Fibroblast of pulmonary artery (primary cell): ENCODE results near the gene LUZP1.

Experiments
- DNase-seq: peaks from one replicate; pipeline ENCODE4 v3.0.0-alpha.2; 2010; ENCODE audit warnings: low read depth
- H3K4me3 ChIP-seq: replicated peaks from 2 replicates; pipeline ENCODE4 v1.5.1; 2011; ENCODE audit warnings: low read depth, mild to moderate bottlenecking, control low read depth, low read length, moderate library complexity
- TF ChIP-seq, protein P1 (sequence below): IDR thresholded peaks from 2 replicates; pipeline ENCODE4 v1.5.1; 2011; ENCODE audit warnings: mild to moderate bottlenecking, control low read depth, low read length, inconsistent platforms; ENCODE audit errors: missing control alignments

LUZP1 gene

DNA sequence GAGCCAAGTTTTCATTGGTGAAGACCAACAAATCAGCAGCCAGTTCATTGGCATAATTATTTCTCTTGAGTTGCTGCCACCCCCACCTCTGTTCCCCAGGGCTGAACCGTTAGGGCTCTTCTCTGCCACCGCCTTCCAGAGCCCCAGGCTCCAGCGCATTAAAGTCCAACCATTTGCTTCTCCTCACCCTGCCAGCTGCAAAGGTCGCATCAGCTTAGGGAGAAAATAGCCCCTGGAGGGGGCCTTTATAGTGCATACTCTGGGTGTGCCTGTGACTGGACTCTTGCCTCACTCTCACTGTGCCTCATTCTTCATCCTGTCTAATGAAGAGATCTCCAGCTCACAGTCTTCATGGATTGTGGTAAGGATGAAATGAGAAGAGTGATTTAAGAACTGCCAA lies 99.0 kb downstream of the LUZP1 start:
- DNase-seq, result no peak
- H3K4me3 ChIP-seq, result no peak overlapping the region
- TF ChIP-seq, protein P1, sequence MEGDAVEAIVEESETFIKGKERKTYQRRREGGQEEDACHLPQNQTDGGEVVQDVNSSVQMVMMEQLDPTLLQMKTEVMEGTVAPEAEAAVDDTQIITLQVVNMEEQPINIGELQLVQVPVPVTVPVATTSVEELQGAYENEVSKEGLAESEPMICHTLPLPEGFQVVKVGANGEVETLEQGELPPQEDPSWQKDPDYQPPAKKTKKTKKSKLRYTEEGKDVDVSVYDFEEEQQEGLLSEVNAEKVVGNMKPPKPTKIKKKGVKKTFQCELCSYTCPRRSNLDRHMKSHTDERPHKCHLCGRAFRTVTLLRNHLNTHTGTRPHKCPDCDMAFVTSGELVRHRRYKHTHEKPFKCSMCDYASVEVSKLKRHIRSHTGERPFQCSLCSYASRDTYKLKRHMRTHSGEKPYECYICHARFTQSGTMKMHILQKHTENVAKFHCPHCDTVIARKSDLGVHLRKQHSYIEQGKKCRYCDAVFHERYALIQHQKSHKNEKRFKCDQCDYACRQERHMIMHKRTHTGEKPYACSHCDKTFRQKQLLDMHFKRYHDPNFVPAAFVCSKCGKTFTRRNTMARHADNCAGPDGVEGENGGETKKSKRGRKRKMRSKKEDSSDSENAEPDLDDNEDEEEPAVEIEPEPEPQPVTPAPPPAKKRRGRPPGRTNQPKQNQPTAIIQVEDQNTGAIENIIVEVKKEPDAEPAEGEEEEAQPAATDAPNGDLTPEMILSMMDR, result no peak

DNA sequence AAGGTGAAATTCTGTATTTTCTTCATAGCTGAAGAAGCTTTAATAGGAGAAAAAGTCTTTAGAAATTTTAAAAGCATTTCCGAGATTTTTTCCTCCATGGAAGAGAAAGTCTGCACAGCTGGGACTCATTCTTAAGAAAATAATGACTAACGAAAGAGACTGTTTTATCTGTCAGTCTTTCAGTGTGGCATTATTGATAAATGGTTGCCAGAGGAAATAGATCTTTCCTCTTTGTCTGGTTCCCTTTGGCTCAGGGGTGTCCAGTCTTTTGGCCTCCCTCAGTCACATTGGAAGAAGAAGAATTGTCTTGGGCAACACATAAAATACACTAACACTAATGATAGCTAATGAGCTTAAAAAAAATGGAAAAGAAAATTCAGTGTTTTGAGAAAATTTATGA lies 99.5 kb downstream of the LUZP1 start:
- DNase-seq, result no peak

DNA sequence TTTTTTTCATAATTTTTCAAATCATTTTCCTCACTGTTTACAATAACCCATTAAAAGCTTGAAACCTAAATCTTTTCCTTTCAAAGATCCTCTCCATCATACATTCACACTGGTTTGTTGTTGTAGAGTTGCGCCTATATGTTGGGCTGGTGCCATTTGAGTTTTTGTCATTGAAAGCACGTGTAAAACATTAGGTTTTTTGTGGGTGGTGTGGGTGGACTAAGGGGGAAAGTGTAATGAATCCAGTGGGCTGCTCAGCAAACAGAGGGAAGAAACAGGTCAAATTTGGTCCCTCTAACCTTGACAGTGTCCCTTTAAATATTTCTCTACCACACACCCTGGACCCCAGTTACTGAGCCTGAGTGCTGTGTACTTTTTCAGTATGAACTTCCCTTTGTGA lies 102.6 kb downstream of the LUZP1 start:
- DNase-seq, result no peak
- no peak overlapping the region for H3K4me3 ChIP-seq

More for the DNA sequence above, 99.5 kb downstream of the LUZP1 start:
- H3K4me3 ChIP-seq, result no peak overlapping the region
- TF ChIP-seq, protein P1, result no peak

DNA sequence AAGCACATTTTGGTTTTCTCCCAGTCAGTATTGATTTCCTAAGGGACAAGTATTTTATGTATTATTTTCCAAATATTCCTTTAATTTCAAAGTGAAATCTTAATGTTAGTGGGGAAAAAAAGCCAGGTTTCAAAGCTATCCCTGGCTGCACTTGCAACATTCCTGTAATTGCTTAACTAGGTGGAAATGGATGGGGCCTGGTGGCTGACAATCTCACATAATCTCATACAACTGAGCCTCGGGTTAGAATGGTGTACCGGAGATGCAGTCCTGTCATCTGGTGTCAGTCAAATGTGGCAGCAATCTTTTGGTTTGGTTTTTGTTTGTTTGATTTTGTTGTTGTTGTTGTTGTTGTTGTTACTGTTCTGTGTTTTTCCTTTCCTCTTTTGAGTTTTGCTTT lies 103.3 kb downstream of the LUZP1 start:
- no peak for DNase-seq
- TF ChIP-seq, protein P1, result no peak
- H3K4me3 ChIP-seq, result no peak overlapping the region

More for the DNA sequence above, 102.6 kb downstream of the LUZP1 start:
- TF ChIP-seq, protein P1, result no peak

DNA sequence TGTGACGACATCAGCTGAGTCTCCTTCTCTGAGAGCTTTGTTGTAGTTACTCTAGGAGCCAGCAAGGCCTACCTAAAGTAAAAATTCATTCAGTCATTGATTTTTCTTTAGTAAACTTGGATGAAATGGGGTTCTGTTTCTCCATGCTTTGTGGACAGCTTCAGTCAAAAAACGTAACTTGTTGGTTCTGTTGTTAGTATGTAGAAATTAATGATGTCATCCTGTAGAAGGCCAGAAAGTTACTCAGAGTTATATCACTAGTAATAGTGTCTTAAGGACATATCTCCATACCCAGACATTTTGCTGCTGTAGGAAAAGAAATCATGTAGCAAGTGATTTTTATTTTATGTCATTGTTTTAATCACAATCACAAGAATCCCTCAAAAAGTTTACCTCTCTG lies 106.4 kb downstream of the LUZP1 start:
- TF ChIP-seq, protein P1, result no peak
- no peak for DNase-seq
- H3K4me3 ChIP-seq, result no peak overlapping the region

DNA sequence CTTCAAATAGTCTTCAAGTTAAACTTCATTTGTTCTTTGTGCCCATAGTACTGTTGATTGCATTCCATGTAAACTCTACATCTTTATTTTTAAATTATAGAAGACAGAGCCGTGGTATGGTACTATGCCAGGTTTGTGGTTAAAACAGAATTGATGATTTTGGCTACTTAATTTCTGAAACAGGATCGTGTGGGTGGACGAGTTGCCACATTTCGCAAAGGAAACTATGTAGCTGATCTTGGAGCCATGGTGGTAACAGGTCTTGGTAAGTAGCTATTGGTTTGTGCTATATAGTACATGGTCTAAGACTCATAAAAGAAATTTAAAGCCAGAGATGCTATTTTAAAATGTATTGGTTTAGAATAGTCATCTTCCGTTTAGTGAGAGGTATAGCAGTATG lies 111.4 kb downstream of the LUZP1 start:
- no peak overlapping the region for H3K4me3 ChIP-seq
- TF ChIP-seq, protein P1, result no peak
- no peak for DNase-seq

DNA sequence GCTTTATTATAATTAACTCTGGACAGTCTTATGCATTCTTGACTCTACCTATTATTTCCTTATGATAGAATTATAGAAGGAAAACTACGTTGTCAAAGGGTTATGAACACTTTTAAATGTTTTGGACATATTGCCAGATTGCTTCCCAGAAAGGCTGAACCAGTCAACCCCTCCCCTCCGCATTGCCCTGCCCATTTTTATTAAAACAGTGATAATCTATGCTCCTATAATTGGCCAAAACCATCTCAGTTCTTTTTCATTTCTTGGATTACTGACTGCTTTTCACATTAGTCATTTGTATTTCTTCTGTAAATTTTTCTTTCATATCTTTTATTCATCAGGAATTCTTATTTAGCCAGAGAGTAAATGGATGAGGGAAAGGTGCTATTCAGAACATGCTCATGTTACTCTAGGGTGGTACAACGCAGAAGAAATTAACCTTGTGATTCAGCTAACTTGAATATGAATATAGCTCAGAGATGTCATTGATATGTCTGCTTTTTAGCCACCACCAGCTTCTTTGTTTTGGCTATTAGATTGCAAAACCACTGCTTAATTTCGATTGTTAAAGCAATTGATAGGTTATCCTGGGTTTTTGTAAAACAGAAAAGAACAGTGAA lies 117.3 kb downstream of the LUZP1 start:
- TF ChIP-seq, protein P1, result no peak
- no peak for DNase-seq

More for the DNA sequence above, 117.3 kb downstream of the LUZP1 start:
- H3K4me3 ChIP-seq, result no peak overlapping the region
